ENCODE results near the gene TTLL5.
"Not testable (repeated sequence)": the region's sequence is repeated elsewhere in the genome, so short reads cannot be mapped to it uniquely, and the experiment has no call there.

TTLL5 gene

GRCh38 chr14:75672605-75673192, 11.7 kb downstream of the TTLL5 start:
- ATAC-seq, result no peak
- Mint-ChIP-seq H3K4me3 (no peak overlapping the region), H3K4me1 (peaks cover 32% of the 10 kb centered on the region), H3K27me3 (no peaks in the 10 kb centered on the region), H3K9me3 (no peaks in the 10 kb centered on the region), H3K27ac (no peak overlapping the region)
- no peak for DNase-seq

- H3K4me3 Mint-ChIP-seq, result no peak overlapping the region
- DNase-seq (no peak), ATAC-seq (peak; percentile 84)
- H3K9me3 Mint-ChIP-seq, result no peaks in the 10 kb centered on the region
- H3K4me1 Mint-ChIP-seq, result peaks cover 27% of the 10 kb centered on the region
- H3K27me3 Mint-ChIP-seq, result no peaks in the 10 kb centered on the region
- peak overlapping the region in 1 of 2 donors; percentile 95 for H3K27ac Mint-ChIP-seq
Measured at GRCh38 chr14:75673345-75674035, 12.4 kb downstream of the TTLL5 start.

- ATAC-seq (no peak), DNase-seq (no peak)
- Mint-ChIP-seq H3K27me3 (no peaks in the 10 kb centered on the region), H3K9me3 (no peaks in the 10 kb centered on the region), H3K4me3 (no peak overlapping the region), H3K27ac (peak overlapping the region in 1 of 2 donors; percentile 33), H3K4me1 (peaks cover 27% of the 10 kb centered on the region)
Measured at GRCh38 chr14:75675265-75675960, 14.4 kb downstream of the TTLL5 start.

- ATAC-seq (no peak), DNase-seq (no peak)
- no peak overlapping the region for H3K27ac Mint-ChIP-seq
- H3K4me3 Mint-ChIP-seq, result no peak overlapping the region
- no peaks in the 10 kb centered on the region for H3K9me3 Mint-ChIP-seq
- H3K4me1 Mint-ChIP-seq, result no peaks in the 10 kb centered on the region
- no peaks in the 10 kb centered on the region for H3K27me3 Mint-ChIP-seq
Measured at GRCh38 chr14:75685910-75686309, 24.9 kb downstream of the TTLL5 start.

GRCh38 chr14:75689012-75689411, 28.0 kb downstream of the TTLL5 start:
- no peaks in the 10 kb centered on the region for H3K9me3 Mint-ChIP-seq
- no peak overlapping the region for H3K27ac Mint-ChIP-seq
- ATAC-seq (no peak), DNase-seq (no peak)
- no peaks in the 10 kb centered on the region for H3K4me1 Mint-ChIP-seq
- H3K27me3 Mint-ChIP-seq, result no peaks in the 10 kb centered on the region
- H3K4me3 Mint-ChIP-seq, result no peak overlapping the region

- Mint-ChIP-seq H3K4me3 (no peak overlapping the region), H3K27me3 (no peaks in the 10 kb centered on the region), H3K27ac (no peak overlapping the region), H3K9me3 (no peaks in the 10 kb centered on the region), H3K4me1 (no peaks in the 10 kb centered on the region)
- ATAC-seq (no peak), DNase-seq (no peak)
Measured at GRCh38 chr14:75690010-75690409, 29.0 kb downstream of the TTLL5 start.

- not testable (repeated sequence) for H3K27ac Mint-ChIP-seq, ATAC-seq, DNase-seq, H3K4me3 Mint-ChIP-seq, H3K4me1 Mint-ChIP-seq, H3K27me3 Mint-ChIP-seq, H3K9me3 Mint-ChIP-seq
Measured at GRCh38 chr14:75695025-75695424, 34.0 kb downstream of the TTLL5 start.

GRCh38 chr14:75697386-75697785, 36.3 kb downstream of the TTLL5 start:
- no peak overlapping the region for H3K27ac Mint-ChIP-seq

GRCh38 chr14:75697918-75698317, 36.9 kb downstream of the TTLL5 start:
- DNase-seq, result no peak
- Mint-ChIP-seq H3K27ac (no peak overlapping the region), H3K27me3 (no peaks in the 10 kb centered on the region), H3K9me3 (no peaks in the 10 kb centered on the region), H3K4me3 (no peak overlapping the region), H3K4me1 (no peaks in the 10 kb centered on the region)
- ATAC-seq, result no peak

More at GRCh38 chr14:75697386-75697785, 36.3 kb downstream of the TTLL5 start:
- no peak for ATAC-seq
- no peaks in the 10 kb centered on the region for H3K9me3 Mint-ChIP-seq
- no peaks in the 10 kb centered on the region for H3K4me1 Mint-ChIP-seq
- no peak overlapping the region for H3K4me3 Mint-ChIP-seq
- DNase-seq, result no peak
- H3K27me3 Mint-ChIP-seq, result no peaks in the 10 kb centered on the region

- Mint-ChIP-seq H3K27ac (no peak overlapping the region), H3K9me3 (no peaks in the 10 kb centered on the region), H3K4me3 (no peak overlapping the region), H3K4me1 (no peaks in the 10 kb centered on the region), H3K27me3 (no peaks in the 10 kb centered on the region)
- DNase-seq (no peak), ATAC-seq (no peak)
Measured at GRCh38 chr14:75699331-75699730, 38.3 kb downstream of the TTLL5 start.

GRCh38 chr14:75700295-75700694, 39.2 kb downstream of the TTLL5 start:
- no peaks in the 10 kb centered on the region for H3K27me3 Mint-ChIP-seq
- no peaks in the 10 kb centered on the region for H3K9me3 Mint-ChIP-seq
- H3K4me1 Mint-ChIP-seq, result no peaks in the 10 kb centered on the region
- H3K4me3 Mint-ChIP-seq, result no peak overlapping the region
- no peak for DNase-seq
- ATAC-seq, result no peak
- H3K27ac Mint-ChIP-seq, result no peak overlapping the region

GRCh38 chr14:75702122-75702521, 41.1 kb downstream of the TTLL5 start:
- Mint-ChIP-seq H3K27me3 (no peaks in the 10 kb centered on the region), H3K9me3 (no peaks in the 10 kb centered on the region), H3K4me1 (no peaks in the 10 kb centered on the region), H3K27ac (no peak overlapping the region), H3K4me3 (no peak overlapping the region)
- ATAC-seq, result no peak
- no peak for DNase-seq

GRCh38 chr14:75702616-75703261, 41.7 kb downstream of the TTLL5 start:
- H3K27ac Mint-ChIP-seq, result no peak overlapping the region
- H3K4me1 Mint-ChIP-seq, result no peaks in the 10 kb centered on the region
- no peaks in the 10 kb centered on the region for H3K27me3 Mint-ChIP-seq
- H3K4me3 Mint-ChIP-seq, result no peak overlapping the region
- H3K9me3 Mint-ChIP-seq, result no peaks in the 10 kb centered on the region
- ATAC-seq (no peak), DNase-seq (no peak)

GRCh38 chr14:75703467-75703866, 42.4 kb downstream of the TTLL5 start:
- no peak for DNase-seq
- Mint-ChIP-seq H3K4me3 (no peak overlapping the region), H3K27me3 (no peaks in the 10 kb centered on the region), H3K9me3 (no peaks in the 10 kb centered on the region), H3K27ac (no peak overlapping the region), H3K4me1 (no peaks in the 10 kb centered on the region)
- ATAC-seq, result no peak

GRCh38 chr14:75705014-75705413, 44.0 kb downstream of the TTLL5 start:
- no peak for ATAC-seq

More at GRCh38 chr14:75705014-75705413, 44.0 kb downstream of the TTLL5 start:
- H3K27me3 Mint-ChIP-seq, result no peaks in the 10 kb centered on the region
- no peak for DNase-seq
- H3K27ac Mint-ChIP-seq, result no peak overlapping the region
- no peak overlapping the region for H3K4me3 Mint-ChIP-seq
- H3K4me1 Mint-ChIP-seq, result no peaks in the 10 kb centered on the region
- no peaks in the 10 kb centered on the region for H3K9me3 Mint-ChIP-seq
